ENCODE measurements around the gene DOCK8.

DNA sequence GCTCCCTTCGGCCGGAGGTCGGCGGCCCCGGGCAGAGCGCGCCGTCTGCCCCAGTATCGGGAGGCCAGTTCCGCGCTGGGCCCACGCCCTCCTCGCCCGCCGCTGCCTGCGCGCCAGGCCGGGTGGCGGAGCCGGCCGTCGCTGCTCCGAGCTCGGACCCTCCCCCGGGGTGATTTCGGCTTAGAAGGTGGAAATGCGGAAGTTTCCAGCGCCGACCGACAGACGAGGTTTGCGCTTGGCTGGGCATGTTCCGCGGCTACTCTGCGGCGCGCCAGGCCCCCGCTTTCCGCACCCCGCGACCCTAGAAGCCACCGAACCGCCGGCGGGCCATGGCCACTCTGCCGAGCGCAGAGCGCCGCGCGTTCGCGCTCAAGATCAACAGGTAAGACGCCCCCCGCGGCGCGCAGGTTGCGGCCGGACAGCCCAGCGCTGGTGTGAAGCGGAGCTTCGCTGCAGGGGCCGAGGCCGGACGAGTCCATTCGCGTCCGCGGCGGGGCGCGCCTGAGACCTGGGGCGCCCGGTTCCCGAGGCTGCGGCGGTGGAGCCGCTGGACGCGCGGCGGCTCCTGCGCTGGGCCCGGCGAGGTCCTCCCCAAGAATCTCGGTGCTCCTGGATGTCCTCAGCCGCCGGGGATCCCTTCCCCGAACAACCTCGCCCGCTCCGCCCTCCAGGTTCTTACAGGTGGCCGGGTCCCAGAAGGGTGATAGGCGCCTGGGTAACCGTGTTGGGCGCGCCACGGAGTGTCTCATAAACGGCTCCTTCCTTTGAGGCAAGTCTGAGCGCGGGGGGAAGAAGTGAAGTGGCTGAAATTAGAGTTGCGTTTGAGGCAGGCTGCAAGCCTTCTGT lies at the start of gene DOCK8:
- TF ChIP-seq, protein P1, sequence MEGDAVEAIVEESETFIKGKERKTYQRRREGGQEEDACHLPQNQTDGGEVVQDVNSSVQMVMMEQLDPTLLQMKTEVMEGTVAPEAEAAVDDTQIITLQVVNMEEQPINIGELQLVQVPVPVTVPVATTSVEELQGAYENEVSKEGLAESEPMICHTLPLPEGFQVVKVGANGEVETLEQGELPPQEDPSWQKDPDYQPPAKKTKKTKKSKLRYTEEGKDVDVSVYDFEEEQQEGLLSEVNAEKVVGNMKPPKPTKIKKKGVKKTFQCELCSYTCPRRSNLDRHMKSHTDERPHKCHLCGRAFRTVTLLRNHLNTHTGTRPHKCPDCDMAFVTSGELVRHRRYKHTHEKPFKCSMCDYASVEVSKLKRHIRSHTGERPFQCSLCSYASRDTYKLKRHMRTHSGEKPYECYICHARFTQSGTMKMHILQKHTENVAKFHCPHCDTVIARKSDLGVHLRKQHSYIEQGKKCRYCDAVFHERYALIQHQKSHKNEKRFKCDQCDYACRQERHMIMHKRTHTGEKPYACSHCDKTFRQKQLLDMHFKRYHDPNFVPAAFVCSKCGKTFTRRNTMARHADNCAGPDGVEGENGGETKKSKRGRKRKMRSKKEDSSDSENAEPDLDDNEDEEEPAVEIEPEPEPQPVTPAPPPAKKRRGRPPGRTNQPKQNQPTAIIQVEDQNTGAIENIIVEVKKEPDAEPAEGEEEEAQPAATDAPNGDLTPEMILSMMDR (IDR thresholded peaks at IDR 0.05) = peak; percentile 31 to 65 (median 45)
- peak; percentile 84 to 89 (median 86) for TF ChIP-seq POLR2A (IDR thresholded peaks at IDR 0.05)
